CD8-positive, alpha-beta memory T cell (primary cell): ENCODE results near the gene ADGRL2. TPM values are rescaled to one million over a fixed set of nuclear protein-coding genes. Genes with fewer than 3 reads are reported as not detected.

Experiments
- CTCF ChIA-PET: fragments of 350-600 bp; sonication (Branson Sonifier 250); formaldehyde crosslinking; loops from one replicate; lab custom pipeline; 2021; ENCODE audit warnings: antibody characterized with exemption; lab: Charles Lee
- POLR2A ChIA-PET: fragments of 350-600 bp; sonication (Branson Sonifier 250); formaldehyde crosslinking; loops from one replicate; lab custom pipeline; 2021; ENCODE audit warnings: antibody characterized with exemption; lab: Charles Lee
- DNase-seq, 5 donors: peaks; one replicate each; pipeline versions ENCODE4 v3.0.0 to v3.0.0-alpha.2; 2020 to 2022; ENCODE audit warnings: mixed read lengths in 1 of 5
- H3K27ac ChIP-seq: one replicate; pipeline ENCODE4 v1.7.0; 2013; ENCODE audit warnings: low read depth, mild to moderate bottlenecking, low read length, moderate library complexity
- H3K27me3 ChIP-seq: 2 replicates; pipeline ENCODE4 v1.7.0; 2013; ENCODE audit warnings: low read length, mild to moderate bottlenecking; ENCODE audit not compliant: insufficient read depth, poor library complexity, severe bottlenecking
- H3K36me3 ChIP-seq: 2 replicates; pipeline ENCODE4 v1.7.0; 2013; ENCODE audit warnings: mild to moderate bottlenecking, low read length, moderate library complexity; ENCODE audit not compliant: insufficient read depth
- H3K4me1 ChIP-seq: 2 replicates; pipeline ENCODE4 v1.7.0; 2013; ENCODE audit warnings: mild to moderate bottlenecking, low read length, moderate library complexity; ENCODE audit not compliant: insufficient read depth
- H3K4me3 ChIP-seq: 2 replicates; pipeline ENCODE4 v1.7.0; 2013; ENCODE audit warnings: mild to moderate bottlenecking, low read length
- H3K9me3 ChIP-seq: 2 replicates; pipeline ENCODE4 v1.7.0; 2013; ENCODE audit warnings: mild to moderate bottlenecking, low read length
- H3K27ac Mint-ChIP-seq, 8 donors: one replicate each; pipeline ENCODE4 v1.8.0; 2020 to 2021; ENCODE audit warnings: mixed read lengths in 8 of 8, mild to moderate bottlenecking in 6 of 8, inconsistent platforms in 3 of 8, moderate library complexity in 3 of 8
- H3K27me3 Mint-ChIP-seq, 2 donors: one replicate each; pipeline ENCODE4 v1.8.0; 2020 to 2021; ENCODE audit warnings: mixed read lengths in 2 of 2, mild to moderate bottlenecking in 1 of 2, moderate library complexity in 1 of 2
- H3K36me3 Mint-ChIP-seq, 3 donors: one replicate each; pipeline ENCODE4 v1.8.0; 2020 to 2021; ENCODE audit warnings: mixed read lengths in 3 of 3, inconsistent platforms in 1 of 3, mild to moderate bottlenecking in 1 of 3
- H3K4me1 Mint-ChIP-seq, 3 donors: one replicate each; pipeline ENCODE4 v1.8.0; 2020 to 2021; ENCODE audit warnings: mixed read lengths in 3 of 3, inconsistent platforms in 1 of 3, mild to moderate bottlenecking in 1 of 3
- H3K4me3 Mint-ChIP-seq, 7 donors: one replicate each; pipeline ENCODE4 v1.8.0; 2020 to 2021; ENCODE audit warnings: mixed read lengths in 7 of 7, mild to moderate bottlenecking in 6 of 7, moderate library complexity in 4 of 7, inconsistent platforms in 2 of 7
- H3K9me3 Mint-ChIP-seq, 5 donors: one replicate each; pipeline ENCODE4 v1.8.0; 2020 to 2022; ENCODE audit warnings: mixed read lengths in 5 of 5, mild to moderate bottlenecking in 3 of 5, moderate library complexity in 2 of 5, inconsistent platforms in 1 of 5
- polyA plus RNA-seq: library from polyadenylated mRNA; unstranded; fragments of 300-500 nt; fragmentation: Illumina TruSeq; gene quantifications from one replicate; pipeline ENCODE4 v1.2.3, GENCODE V29; 2021
- total RNA-seq, 2 experiments: library from RNA; stranded (reverse); gene quantifications; one replicate each; pipeline ENCODE4 v1.2.3, GENCODE V29; 2021

ADGRL2 gene
- total and polyA plus RNA-seq, 3 experiments from 2014 or later, result not detected

DNA sequence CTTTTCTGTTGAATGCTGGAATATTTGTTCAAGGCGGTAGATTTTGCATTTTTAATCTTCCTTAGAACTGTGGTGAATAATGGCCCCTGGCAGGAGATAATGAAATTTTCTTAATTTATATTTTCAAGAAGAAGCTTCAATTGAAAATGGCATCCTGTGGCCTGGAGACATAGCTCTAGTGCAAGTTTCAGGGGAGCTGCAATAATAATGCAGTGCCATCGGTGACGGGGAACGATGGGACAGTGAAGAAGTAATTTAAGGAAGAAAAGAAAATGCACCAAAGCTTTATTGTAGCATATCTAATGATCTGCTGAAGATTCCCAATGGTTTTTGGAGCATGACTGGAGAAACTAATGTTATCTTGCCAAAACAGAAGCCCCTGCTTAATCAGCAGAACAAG is 128.4 kb downstream of the ADGRL2 start:
- H3K4me1 Mint-ChIP-seq, result no peaks in the 10 kb centered on the region
- peaks cover 3 to 32% (median 7%) of the 10 kb centered on the region in 5 donors for H3K9me3 Mint-ChIP-seq
- no peaks in the 10 kb centered on the region for H3K36me3 Mint-ChIP-seq

DNA sequence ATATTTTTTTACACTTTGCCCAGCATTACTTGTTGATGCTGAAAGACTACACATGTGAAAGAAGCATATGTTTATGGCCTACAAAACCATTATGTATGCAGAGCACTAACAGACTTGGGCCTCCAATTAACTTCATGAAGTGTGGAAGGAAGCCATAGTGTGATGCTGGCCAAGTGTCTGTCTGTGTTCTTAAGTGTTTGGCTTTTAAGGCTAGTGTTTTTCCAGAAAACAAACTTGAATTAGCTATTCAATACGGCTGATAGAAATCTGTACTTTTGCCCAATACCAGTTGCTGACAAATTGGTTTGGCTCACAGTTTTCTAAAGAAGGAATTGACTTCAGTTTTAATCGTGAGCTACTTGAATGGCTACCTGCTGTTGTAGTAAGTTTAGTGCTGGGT is 136.1 kb downstream of the ADGRL2 start:
- no peak for DNase-seq
- no peaks in the 10 kb centered on the region for H3K27me3 ChIP-seq
- Mint-ChIP-seq H3K27ac (no peak overlapping the region), H3K9me3 (peaks cover 0 to 18% (median 2%) of the 10 kb centered on the region in 5 donors), H3K4me3 (no peak overlapping the region), H3K4me1 (no peaks in the 10 kb centered on the region), H3K27me3 (no peaks in the 10 kb centered on the region), H3K36me3 (no peaks in the 10 kb centered on the region)
- CTCF ChIA-PET, result no interaction called here
- H3K4me1 ChIP-seq, result no peaks in the 10 kb centered on the region
- POLR2A ChIA-PET, result no interaction called here
- H3K9me3 ChIP-seq, result no peaks in the 10 kb centered on the region
- no peaks in the 10 kb centered on the region for H3K36me3 ChIP-seq
- no peak overlapping the region for H3K4me3 ChIP-seq
- H3K27ac ChIP-seq, result no peak overlapping the region

More for the DNA sequence above, 128.4 kb downstream of the ADGRL2 start:
- no peaks in the 10 kb centered on the region for H3K36me3 ChIP-seq
- H3K27me3 ChIP-seq, result no peaks in the 10 kb centered on the region
- POLR2A ChIA-PET, result no interaction called here
- Mint-ChIP-seq H3K27me3 (no peaks in the 10 kb centered on the region), H3K27ac (no peak overlapping the region), H3K4me3 (no peak overlapping the region)
- DNase-seq, result no peak
- H3K4me3 ChIP-seq, result no peak overlapping the region
- no peaks in the 10 kb centered on the region for H3K9me3 ChIP-seq
- CTCF ChIA-PET, result no interaction called here
- no peaks in the 10 kb centered on the region for H3K4me1 ChIP-seq
- no peak overlapping the region for H3K27ac ChIP-seq

- Mint-ChIP-seq H3K4me1 (no peaks in the 10 kb centered on the region), H3K4me3 (no peak overlapping the region), H3K27me3 (no peaks in the 10 kb centered on the region), H3K27ac (no peak overlapping the region), H3K36me3 (no peaks in the 10 kb centered on the region), H3K9me3 (peaks cover 2 to 20% (median 3%) of the 10 kb centered on the region in 5 donors)
- Histone ChIP-seq H3K4me1 (no peaks in the 10 kb centered on the region), H3K27me3 (no peaks in the 10 kb centered on the region), H3K9me3 (no peaks in the 10 kb centered on the region), H3K36me3 (no peaks in the 10 kb centered on the region), H3K4me3 (no peak overlapping the region), H3K27ac (no peak overlapping the region)
- DNase-seq, result no peak
- ChIA-PET POLR2A (no interaction called here), CTCF (no interaction called here)
These were observed 137.2 kb downstream of the ADGRL2 start for GRCh38 chr1:81937791-81938450.

DNA sequence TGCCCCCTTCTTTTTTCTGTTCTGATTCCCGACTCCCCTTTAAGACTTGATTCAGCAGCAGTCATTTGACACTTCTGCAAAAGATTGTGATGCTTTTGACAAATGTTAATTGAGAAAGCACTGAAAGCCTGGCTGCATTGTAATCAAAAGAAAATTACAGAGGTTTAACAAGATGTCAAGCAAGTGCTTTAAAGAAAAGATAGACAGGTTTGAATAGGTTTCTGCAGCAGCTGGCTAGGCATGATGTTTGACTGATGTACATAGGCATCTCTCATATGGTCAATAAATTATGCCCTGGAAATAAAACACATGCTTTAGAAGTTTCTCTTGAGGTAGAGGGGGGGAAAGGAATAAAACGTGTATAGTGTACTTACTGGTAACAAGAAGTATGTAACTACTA is 147.8 kb downstream of the ADGRL2 start:
- H3K4me3 Mint-ChIP-seq, result no peak overlapping the region
- ChIA-PET CTCF (no interaction called here), POLR2A (no interaction called here)
- H3K9me3 Mint-ChIP-seq, result peaks cover 1 to 18% (median 10%) of the 10 kb centered on the region in 5 donors
- H3K4me1 Mint-ChIP-seq, result no peaks in the 10 kb centered on the region
- Histone ChIP-seq H3K36me3 (no peaks in the 10 kb centered on the region), H3K4me1 (no peaks in the 10 kb centered on the region), H3K4me3 (no peak overlapping the region), H3K27ac (no peak overlapping the region), H3K27me3 (no peaks in the 10 kb centered on the region), H3K9me3 (no peaks in the 10 kb centered on the region)
- no peaks in the 10 kb centered on the region for H3K27me3 Mint-ChIP-seq
- no peak overlapping the region for H3K27ac Mint-ChIP-seq
- DNase-seq, result no peak
- no peaks in the 10 kb centered on the region for H3K36me3 Mint-ChIP-seq

DNA sequence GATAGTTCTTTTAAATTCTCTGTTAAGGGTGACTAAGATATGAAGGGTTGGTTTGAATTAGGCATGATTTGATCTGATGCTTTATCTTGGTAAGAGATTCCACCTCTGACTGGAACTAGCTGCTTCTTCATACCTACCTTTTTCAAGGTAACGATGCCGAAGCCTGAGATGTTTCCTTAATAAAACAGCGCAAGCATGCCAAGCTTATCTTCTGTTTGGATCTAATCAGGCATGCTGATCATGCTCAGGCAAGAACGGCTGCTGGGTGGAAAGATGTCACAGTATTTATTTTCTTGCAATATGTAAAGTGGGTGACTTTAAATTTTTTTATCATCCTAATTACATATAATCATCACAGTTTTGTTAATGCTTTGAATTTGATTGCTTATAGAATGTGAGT is 148.7 kb downstream of the ADGRL2 start:
- H3K27me3 ChIP-seq, result no peaks in the 10 kb centered on the region
- Mint-ChIP-seq H3K4me3 (no peak overlapping the region), H3K27ac (no peak overlapping the region), H3K9me3 (peaks cover 1 to 17% (median 10%) of the 10 kb centered on the region in 5 donors), H3K4me1 (no peaks in the 10 kb centered on the region), H3K27me3 (no peaks in the 10 kb centered on the region), H3K36me3 (no peaks in the 10 kb centered on the region)
- no peaks in the 10 kb centered on the region for H3K36me3 ChIP-seq
- POLR2A ChIA-PET, result no interaction called here
- H3K4me1 ChIP-seq, result no peaks in the 10 kb centered on the region
- CTCF ChIA-PET, result no interaction called here
- H3K27ac ChIP-seq, result no peak overlapping the region
- DNase-seq, result no peak
- no peaks in the 10 kb centered on the region for H3K9me3 ChIP-seq
- no peak overlapping the region for H3K4me3 ChIP-seq

- Histone ChIP-seq H3K9me3 (no peaks in the 10 kb centered on the region), H3K27me3 (no peaks in the 10 kb centered on the region), H3K27ac (no peak overlapping the region), H3K4me1 (no peaks in the 10 kb centered on the region), H3K36me3 (no peaks in the 10 kb centered on the region), H3K4me3 (no peak overlapping the region)
- Mint-ChIP-seq H3K27me3 (no peaks in the 10 kb centered on the region), H3K27ac (no peak overlapping the region), H3K4me1 (no peaks in the 10 kb centered on the region), H3K9me3 (peaks cover 1 to 17% (median 10%) of the 10 kb centered on the region in 5 donors), H3K36me3 (no peaks in the 10 kb centered on the region), H3K4me3 (no peak overlapping the region)
- ChIA-PET CTCF (no interaction called here), POLR2A (no interaction called here)
- DNase-seq, result no peak
These were observed 149.3 kb downstream of the ADGRL2 start for GRCh38 chr1:81950037-81950436.

DNA sequence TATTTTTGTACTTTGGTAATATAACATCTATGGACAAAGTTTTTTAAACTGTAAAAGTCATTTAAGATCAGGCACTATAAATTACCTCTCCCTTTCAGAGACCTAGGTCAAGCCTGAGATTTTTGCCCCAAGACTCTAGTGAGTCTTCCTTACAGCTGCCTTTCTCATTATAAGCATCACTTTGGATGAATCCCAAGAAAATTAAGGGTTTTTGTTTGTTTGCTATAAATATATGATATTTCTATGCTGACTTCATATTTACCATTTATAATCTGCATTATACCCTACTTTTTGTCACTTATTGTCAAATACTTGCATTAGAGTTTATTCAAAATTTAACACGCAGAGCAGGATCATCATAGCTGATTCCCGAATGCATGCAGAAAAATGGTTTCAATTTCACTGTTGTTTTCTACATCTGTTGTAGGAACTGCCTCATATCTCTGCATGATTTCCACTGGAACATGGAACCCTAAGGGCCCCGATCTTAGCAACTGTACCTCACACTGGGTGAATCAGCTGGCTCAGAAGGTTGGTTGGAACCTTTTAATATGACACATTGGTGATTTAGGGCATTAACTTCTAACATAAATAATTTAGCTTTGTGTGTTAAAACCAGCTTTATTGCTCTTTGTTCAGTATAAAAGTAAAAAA is 150.0 kb downstream of the ADGRL2 start:
- Mint-ChIP-seq H3K4me3 (no peak overlapping the region), H3K27me3 (no peaks in the 10 kb centered on the region), H3K36me3 (no peaks in the 10 kb centered on the region), H3K4me1 (no peaks in the 10 kb centered on the region), H3K27ac (no peak overlapping the region), H3K9me3 (peaks cover 1 to 17% (median 8%) of the 10 kb centered on the region in 5 donors)
- no peaks in the 10 kb centered on the region for H3K9me3 ChIP-seq
- H3K4me3 ChIP-seq, result no peak overlapping the region
- H3K27me3 ChIP-seq, result no peaks in the 10 kb centered on the region
- DNase-seq, result no peak
- POLR2A ChIA-PET, result no interaction called here
- no peak overlapping the region for H3K27ac ChIP-seq
- CTCF ChIA-PET, result no interaction called here
- no peaks in the 10 kb centered on the region for H3K36me3 ChIP-seq
- H3K4me1 ChIP-seq, result no peaks in the 10 kb centered on the region

- no peak overlapping the region for H3K27ac ChIP-seq
These were observed 153.8 kb downstream of the ADGRL2 start for GRCh38 chr1:81954534-81955020.

More at GRCh38 chr1:81954534-81955020, 153.8 kb downstream of the ADGRL2 start:
- ChIA-PET POLR2A (no interaction called here), CTCF (no interaction called here)
- Histone ChIP-seq H3K27me3 (no peaks in the 10 kb centered on the region), H3K9me3 (no peaks in the 10 kb centered on the region), H3K36me3 (no peaks in the 10 kb centered on the region), H3K4me3 (no peak overlapping the region), H3K4me1 (no peaks in the 10 kb centered on the region)
- no peak overlapping the region for H3K4me3 Mint-ChIP-seq
- no peaks in the 10 kb centered on the region for H3K27me3 Mint-ChIP-seq
- DNase-seq, result no peak
- H3K36me3 Mint-ChIP-seq, result no peaks in the 10 kb centered on the region
- H3K9me3 Mint-ChIP-seq, result peaks cover 0 to 16% (median 5%) of the 10 kb centered on the region in 5 donors
- H3K27ac Mint-ChIP-seq, result no peak overlapping the region
- H3K4me1 Mint-ChIP-seq, result no peaks in the 10 kb centered on the region
